ENCODE data around the gene EFTUD2. TPM values are rescaled to one million over a fixed set of nuclear protein-coding genes. Genes with fewer than 3 reads are reported as not detected.

Gene EFTUD2
- total and polyA plus RNA-seq, 2 of the 13 experiments (the other 11 are each of a cell fraction or from before 2014, with no cell fraction given), result 111 to 137 TPM

GRCh38 chr17:44892250-44892649, 7.0 kb downstream of the EFTUD2 start:
- ATAC-seq (no peak), DNase-seq (ENCODE audit: low spot score) (no peak), FAIRE-seq (no peak)
- Histone ChIP-seq H3K4me2 (ENCODE audit: low read depth, low read length) (no peak overlapping the region), H3K9me3 (ENCODE audit: low read length) (no peaks in the 10 kb centered on the region), H3K4me1 (ENCODE audit: insufficient read depth, low read length) (peaks cover 22% of the 10 kb centered on the region), H3K79me2 (ENCODE audit: insufficient read depth, low read length) (peaks cover 48% of the 10 kb centered on the region), H3K27ac (ENCODE audit: extremely low read length, insufficient read depth, low read length) (no peak overlapping the region), H3K9ac (ENCODE audit: insufficient read depth, low read depth, low read length) (no peak overlapping the region), H2AFZ (ENCODE audit: low read length) (no peak overlapping the region), H3K36me3 (replicated peaks in 1 of 2; ENCODE audit: control insufficient read depth in 1 of 2, insufficient read depth in 2 of 2, low read length in 2 of 2) (peaks cover 9 to 39% of the 10 kb centered on the region in 2 experiments), H3K4me3 (replicated peaks in 1 of 3; ENCODE audit: insufficient read depth in 1 of 3, low read depth in 2 of 3, low read length in 3 of 3) (no peak overlapping the region), H4K20me1 (ENCODE audit: insufficient read depth, low read length) (peaks cover 22% of the 10 kb centered on the region), H3K27me3 (ENCODE audit: control insufficient read depth in 1 of 2, insufficient read depth in 2 of 2, low read length in 2 of 2) (no peaks in the 10 kb centered on the region)
- intact Hi-C loops (cut with micrococcal nuclease; ENCODE audit: unreplicated experiment) (no loop called here), in situ Hi-C loops (cut with HindIII; ENCODE audit: extremely low pct_ligation_motif_present, low pct_unique_long_range_greater_than_20kb) (no loop called here)
- no TSS peak for BruUV-seq (replicated peaks)
- CTCF ChIA-PET (ENCODE audit: low intra/inter-chr PET ratio, low total read pairs), result no interaction called here
- POLR2A ChIA-PET, result no interaction called here
- TF ChIP-seq MIER3 (CRISPR knock-in tag; IDR thresholded peaks at IDR 0.05; ENCODE audit: borderline replicate concordance), result no peak
- no peak for TF ChIP-seq PRDM15 (CRISPR knock-in tag; IDR thresholded peaks at IDR 0.05)
- no peak for TF ChIP-seq POLR2G (IDR thresholded peaks at IDR 0.05; ENCODE audit: low read depth, low read length)
- TF ChIP-seq NONO (IDR thresholded peaks at IDR 0.05), result no peak
- TF ChIP-seq NONO (CRISPR knock-in tag; conservative IDR thresholded peaks at IDR 0.05), result no peak
- no peak for TF ChIP-seq EEA1 (CRISPR knock-in tag; IDR thresholded peaks at IDR 0.05; ENCODE audit: borderline replicate concordance)
- no peak for TF ChIP-seq ZNF777 (CRISPR knock-in tag; IDR thresholded peaks at IDR 0.05)
- TF ChIP-seq RCOR2 (CRISPR knock-in tag; IDR thresholded peaks at IDR 0.05), result no peak
- no peak for TF ChIP-seq ZNF333 (CRISPR knock-in tag; IDR thresholded peaks at IDR 0.05; ENCODE audit: borderline replicate concordance)
- no peak for TF ChIP-seq ZNF513 (CRISPR knock-in tag; conservative IDR thresholded peaks at IDR 0.05)
- no peak for TF ChIP-seq E2F1 (CRISPR knock-in tag; IDR thresholded peaks at IDR 0.05)
- no peak for TF ChIP-seq AGO1 (IDR thresholded peaks at IDR 0.05; ENCODE audit: low read depth, low read length, poor library complexity, severe bottlenecking)
- no peak for TF ChIP-seq E2F2 (CRISPR knock-in tag; IDR thresholded peaks at IDR 0.05; ENCODE audit: borderline replicate concordance)
- TF ChIP-seq ZNF629 (CRISPR knock-in tag; conservative IDR thresholded peaks at IDR 0.05), result no peak
- no peak for TF ChIP-seq BORCS8-MEF2B (CRISPR knock-in tag; IDR thresholded peaks at IDR 0.05)
- no peak for TF ChIP-seq ZBTB42 (CRISPR knock-in tag; IDR thresholded peaks at IDR 0.05)
